D341Med (cell line): ENCODE measurements around the gene ZNF385B.
"Not testable (repeated sequence)": the region's sequence is repeated elsewhere in the genome, so short reads cannot be mapped to it uniquely, and the experiment has no call there.

Experiments used
- DNase-seq: peaks from one replicate; pipeline ENCODE4 v3.0.0; 2012; ENCODE audit warnings: low spot score

Gene ZNF385B

DNA sequence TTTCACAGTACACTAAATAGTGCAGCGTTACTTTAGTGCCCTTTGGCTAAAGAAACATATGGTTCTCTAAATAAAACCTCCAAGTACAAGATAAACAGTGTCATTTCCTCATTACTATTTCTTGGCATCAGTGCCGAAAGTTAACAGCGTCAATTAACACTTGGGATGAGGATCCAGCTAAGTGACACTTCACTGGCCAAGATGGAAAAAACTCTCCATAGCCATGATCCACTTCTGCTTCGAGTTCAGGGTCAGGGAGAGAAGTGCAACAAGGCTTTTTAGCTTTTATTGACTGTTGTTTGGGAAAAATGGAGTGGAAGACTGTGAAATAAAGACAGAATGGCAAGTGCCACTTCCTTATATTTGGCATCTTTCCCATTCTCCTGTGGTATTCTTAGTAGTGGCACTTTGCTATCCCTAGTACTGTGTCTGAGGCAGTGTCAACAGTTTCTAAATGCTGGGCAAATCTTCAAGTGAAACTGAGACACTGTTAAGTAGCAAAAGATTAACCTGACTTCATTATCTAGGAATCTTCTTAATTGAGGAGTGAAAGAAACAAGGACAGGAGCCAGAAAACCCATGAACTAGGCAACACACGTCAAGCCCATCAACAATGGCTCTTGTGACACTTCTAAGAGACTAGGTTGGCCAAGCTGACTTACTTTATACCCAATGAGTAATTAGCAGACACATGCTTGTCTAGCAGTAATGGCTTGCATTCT, 374.2 kb downstream of the ZNF385B start:
- DNase-seq = no peak

GRCh38 chr2:179483131-179483530, 378.3 kb downstream of the ZNF385B start:
- no peak for DNase-seq

- no peak for DNase-seq
Measured at GRCh38 chr2:179479947-179480346, 381.5 kb downstream of the ZNF385B start.

GRCh38 chr2:179478771-179479170, 382.6 kb downstream of the ZNF385B start:
- no peak for DNase-seq

- no peak for DNase-seq
Measured at GRCh38 chr2:179470992-179471391, 390.4 kb downstream of the ZNF385B start.

DNA sequence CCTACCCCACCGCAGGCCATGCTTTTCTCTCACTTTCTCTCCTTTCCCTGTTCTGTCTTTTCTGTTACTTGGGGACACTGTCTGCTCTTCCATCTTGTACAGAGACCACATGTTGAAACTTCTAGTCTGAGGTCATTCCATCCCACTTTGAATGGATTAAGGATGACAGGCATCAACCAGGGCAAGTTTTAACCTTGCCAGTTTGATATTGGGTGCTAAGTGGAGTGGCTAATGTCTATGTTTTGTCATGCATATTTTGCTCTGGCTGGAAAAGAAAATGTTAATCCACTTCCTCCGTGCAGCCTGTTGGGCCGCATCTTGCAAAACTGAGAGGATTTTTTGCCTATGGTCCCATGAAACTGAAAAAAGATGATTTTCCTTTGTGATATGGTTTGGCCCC, 391.3 kb downstream of the ZNF385B start:
- DNase-seq = no peak

DNA sequence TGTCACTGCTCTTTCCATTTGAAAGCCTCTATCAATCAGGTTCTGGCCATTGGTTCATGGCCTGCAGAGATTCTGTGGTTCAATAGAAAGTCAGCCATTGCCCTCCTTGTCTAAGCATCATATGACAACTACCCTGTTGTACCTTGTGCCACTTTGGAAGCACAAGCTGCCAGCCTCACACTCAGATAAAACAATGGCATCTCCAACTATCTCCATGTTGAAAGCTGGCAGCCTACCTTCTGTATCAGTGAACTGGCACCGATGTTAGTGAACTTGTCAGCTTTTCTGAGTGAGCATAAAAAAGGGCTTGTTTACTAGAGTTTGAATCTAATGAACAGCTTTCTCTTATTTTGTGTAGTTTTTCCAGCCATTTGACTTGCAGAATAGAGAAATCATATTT, 393.5 kb downstream of the ZNF385B start:
- no peak for DNase-seq

DNA sequence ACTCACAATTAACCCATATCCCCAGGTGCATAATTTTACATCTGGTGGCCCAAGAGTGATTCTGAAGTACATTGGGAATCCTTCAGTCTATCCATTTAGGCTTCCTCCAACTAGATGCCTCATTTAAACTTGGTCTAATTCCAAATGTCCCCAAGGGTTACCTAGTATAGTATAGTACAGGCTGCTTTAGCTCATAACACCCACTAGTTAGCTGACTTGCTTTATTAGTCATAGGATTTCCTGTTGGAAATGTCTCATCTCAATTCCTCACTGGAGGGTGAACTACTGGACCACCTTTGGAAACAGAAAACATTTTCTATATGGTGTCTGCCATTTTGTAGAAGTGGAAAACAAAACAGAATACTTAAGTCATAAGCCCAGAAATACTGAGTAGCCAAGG, 394.3 kb downstream of the ZNF385B start:
- no peak for DNase-seq

DNA sequence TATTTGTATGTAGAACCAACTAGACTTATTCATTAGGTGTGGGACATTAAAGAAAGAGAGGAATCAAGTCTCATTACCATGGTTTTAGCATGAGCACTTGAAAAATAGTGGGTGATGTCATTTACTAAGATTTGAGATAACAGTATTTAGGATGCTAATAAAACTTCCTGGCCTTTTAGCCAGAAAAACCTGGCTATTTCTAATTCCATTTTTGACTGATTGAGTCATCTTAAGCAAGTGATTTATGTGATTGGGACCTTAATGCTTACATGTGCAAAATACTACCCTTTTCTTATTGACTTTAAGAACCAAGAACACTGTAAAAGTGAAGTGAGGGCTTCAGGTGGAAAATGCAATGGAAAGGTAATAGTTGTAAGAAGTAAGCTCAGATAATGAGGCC, 400.0 kb downstream of the ZNF385B start:
- DNase-seq = no peak

GRCh38 chr2:179460181-179460929, 401.1 kb downstream of the ZNF385B start:
- no peak for DNase-seq

- DNase-seq = not testable (repeated sequence)
Measured at GRCh38 chr2:179458113-179458512, 403.3 kb downstream of the ZNF385B start.

DNA sequence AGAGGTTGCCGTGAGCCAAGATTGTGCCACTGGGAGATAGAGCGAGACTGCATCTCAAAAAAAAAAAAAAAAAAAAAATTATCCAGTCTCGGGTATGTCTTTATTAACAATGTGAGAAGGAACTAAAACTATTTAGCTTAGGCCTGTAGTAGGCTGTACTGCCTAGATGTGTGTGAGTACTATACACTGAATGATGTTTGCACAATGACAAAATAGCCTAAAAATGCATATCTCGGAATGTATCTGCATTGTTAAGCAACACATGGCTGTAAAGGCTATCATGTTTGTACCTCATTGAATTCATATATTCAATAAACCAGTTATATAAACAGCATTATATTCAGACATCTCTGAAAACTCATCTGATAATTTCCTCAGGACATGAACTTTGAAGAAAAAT, 405.6 kb downstream of the ZNF385B start:
- DNase-seq = no peak

DNA sequence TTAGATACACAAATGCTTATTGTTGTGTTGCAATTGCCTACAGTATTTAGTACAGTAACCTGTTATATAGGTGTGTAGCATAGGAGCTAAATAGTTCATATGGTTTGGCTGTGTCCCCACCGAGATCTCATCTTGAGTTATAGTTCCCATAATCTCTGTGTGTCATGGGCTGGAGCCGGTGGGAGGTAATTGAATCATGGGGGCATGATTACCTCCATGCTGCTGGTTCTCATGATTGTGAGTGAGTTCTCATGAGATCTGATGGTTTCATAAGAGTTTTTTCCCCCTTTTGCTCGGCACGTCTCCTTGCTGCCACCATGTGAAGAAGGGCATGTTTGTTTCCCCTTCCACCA, 406.3 kb downstream of the ZNF385B start:
- no peak for DNase-seq

DNA sequence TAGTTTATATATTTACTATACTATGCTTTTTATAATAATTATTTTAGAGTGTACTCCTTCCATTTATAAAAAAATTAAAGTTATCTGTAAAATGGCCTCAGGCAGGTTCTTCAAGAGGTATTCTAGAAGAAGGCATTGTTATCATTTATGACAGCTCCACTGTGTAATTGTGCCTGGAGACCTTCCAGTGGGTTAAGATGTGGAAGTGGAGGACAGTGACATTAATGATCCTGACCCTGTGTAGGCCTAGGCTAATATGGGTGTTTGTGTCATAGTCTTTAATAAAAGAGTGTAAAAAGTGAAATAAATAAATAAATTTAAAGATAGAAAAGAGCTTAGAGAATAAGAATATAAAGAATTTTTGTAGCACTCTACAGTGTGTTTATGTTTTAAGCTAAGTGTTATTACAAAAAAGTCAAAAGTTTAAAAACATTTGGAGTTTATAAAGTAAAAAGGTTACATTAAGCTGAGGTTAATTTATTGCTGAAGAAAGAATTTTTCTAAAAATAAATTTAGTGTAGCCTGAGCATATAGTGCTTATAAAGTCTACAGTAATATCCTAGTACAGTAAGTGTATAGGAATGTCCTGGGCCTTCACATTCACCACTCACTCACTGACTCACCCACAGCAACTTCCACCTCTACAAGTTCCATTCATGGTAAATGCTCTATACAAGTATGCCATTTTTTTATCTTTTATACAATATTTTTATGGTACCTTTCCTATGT, 406.8 kb downstream of the ZNF385B start:
- no peak for DNase-seq

DNA sequence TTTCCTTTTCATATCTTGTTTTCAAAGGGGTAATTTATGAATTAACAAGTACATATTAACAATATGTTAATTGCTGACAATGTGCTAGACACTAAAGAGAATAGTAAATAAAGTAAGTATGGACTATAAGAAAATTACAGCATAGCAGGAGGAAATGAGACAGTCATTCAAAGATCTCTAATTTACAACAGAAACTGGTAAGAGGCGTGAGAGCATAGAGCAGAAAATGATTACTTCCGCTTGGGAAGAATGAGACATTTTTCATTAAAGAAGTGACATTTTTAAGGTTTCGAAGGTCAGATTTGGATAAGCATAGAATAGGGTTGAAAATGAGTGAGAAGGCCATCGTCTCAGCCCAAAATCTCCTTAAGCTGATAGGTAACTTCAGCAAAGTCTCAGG, 412.4 kb downstream of the ZNF385B start:
- no peak for DNase-seq

DNA sequence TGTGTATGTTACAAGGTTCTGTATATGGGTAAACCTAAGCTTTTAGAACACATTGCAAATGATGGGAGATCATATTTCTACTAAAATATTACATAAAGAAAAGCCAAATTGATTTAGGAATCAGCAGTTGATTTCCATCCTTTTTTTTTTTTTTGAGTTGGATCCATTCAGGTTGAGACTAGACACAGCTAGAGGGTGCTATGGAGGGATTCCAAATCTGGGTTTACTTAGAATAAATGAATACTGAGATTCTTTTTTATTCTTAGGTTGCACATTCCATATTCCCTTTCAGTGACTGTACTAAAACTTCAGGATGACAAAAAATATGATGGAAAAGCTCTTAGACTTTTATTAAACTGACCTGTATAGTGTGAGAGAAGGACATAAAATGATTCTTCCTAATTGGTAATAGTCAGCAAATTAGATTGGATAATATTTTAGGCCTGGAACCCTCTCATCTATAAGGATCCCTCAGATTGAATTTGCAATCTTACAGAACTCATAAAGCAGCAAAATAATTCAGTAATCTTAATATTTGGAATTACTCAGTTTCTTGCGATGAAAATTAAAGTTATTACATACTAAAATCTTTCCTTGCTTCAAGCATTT, 413.5 kb downstream of the ZNF385B start:
- no peak for DNase-seq

DNA sequence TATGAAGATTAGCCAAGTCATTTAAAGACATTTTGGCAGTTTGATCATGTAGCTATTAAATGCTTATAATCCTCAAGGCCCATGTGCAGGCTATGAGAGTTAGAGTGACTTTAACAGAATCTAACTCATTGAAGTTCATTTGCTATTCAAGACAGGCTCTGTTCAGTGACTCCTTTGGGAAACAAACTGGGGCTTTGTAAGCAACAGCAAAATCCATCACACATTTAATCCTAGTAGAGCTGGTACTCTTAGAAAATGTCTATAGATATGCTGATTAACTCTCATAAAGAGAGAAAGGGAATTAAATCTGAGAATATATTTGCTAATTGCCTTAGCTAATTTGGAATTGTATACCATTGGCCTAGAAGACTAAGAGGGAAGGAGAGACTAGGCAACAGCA, 414.0 kb downstream of the ZNF385B start:
- no peak for DNase-seq

DNA sequence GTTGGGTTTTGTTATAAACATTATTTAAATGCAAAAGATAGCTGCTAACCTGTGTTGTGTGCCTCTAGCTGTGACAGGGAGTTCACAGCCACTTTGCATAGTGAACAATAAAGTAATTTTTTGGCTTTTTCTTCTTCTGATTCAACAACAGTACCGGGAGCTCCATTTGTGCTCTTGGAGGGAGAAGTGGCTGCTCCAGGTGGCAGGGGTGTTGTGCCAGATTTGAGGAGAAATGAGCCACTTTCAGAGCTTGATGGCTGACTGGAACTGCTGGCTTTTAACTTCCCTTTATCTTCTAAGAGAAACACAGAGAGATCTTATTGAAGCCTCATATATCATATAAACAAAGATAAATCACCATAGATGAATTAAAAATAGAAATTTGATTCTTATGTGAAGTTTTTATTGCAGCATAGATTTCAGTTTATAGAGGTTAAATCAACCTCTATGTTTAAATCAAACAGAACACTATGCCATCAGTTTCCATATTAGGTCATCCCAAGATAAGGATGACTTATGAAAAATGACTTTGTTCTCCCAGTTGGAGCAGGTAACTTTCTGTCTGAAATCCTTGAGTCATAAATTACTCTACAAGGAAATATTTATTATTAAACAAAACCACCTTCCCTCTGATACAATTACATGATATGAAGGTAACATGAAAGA, 414.8 kb downstream of the ZNF385B start:
- no peak for DNase-seq

DNA sequence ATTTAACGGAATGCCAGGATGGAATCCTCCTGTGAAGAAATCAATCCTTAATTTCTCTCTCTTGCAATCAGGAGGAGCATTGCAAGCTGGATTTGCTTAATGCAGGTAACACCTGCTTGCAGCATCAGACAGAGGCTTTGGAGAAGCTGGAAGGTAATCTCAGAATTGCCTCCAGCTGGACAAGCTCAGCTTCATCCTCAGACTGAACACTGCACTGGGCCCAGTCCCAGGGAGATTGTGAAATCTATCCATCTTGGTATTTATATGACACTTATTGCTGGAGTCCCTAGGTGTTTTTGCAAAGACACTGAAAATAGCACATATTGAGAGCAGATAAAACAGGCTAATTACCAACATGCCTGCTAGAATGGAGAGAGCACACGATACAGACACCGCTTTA, 417.4 kb downstream of the ZNF385B start:
- DNase-seq = no peak

DNA sequence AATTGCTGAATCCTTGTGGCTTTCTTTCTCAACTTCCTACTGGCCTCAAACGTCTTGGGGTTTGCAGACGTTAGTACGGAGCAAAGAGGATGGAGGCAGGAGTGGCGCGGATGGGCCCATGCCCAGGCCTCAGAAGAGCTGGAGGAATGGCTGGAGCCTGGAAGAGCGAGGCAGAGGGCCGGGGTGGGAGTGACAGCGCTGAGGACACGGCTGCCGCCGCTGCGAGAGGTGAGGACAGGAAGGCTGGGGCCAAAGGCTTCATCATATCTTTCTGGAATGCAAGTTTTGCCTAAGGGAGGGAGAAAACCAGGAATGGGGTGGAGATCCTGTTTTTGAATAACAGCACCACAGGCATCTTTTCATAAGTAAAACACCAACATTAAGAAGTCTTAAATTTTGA, 418.2 kb downstream of the ZNF385B start:
- DNase-seq = no peak

- no peak for DNase-seq
Measured at GRCh38 chr2:179442206-179442605, 419.2 kb downstream of the ZNF385B start.

DNA sequence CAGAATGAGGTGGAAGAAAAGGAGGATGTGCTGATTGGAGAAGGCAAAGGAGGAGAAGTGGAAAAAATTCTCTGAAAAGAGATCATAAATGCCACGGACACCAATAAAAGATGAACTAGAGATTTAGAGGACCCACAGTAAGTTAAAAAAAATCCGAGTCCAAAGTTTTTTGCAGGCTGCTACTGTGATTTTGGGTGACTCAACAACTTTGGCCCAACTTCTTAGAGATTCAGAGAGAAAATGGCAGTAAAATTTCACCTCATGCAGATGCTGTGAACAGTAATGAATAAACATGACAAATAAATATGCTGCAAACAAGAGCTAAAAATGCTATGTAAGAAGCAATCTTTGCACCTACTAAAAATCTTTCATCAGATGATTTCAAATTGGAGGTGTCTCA, 419.9 kb downstream of the ZNF385B start:
- no peak for DNase-seq
